DND-41 (cell line): ENCODE measurements around the gene DCAF5.

Experiments
- ATAC-seq: fragments of 200-7000 bp; cut with Tn5 transposase; 3 replicates; pipeline ENCODE4 v1.9.1; 2021; ENCODE audit warnings: low read depth; ENCODE audit not compliant: insufficient read depth
- DNase-seq: peaks from one replicate; pipeline ENCODE4 v3.0.0-alpha.2; 2020
- H2AFZ ChIP-seq: 2 replicates; pipeline ENCODE4 v1.6.0; 2012; ENCODE audit warnings: low read depth, low read length
- H3K27ac ChIP-seq: 2 replicates; pipeline ENCODE4 v1.5.1; 2012; ENCODE audit warnings: low read length, inconsistent platforms
- H3K27me3 ChIP-seq: fragments of 200-600 bp; sonication (generic); 2 replicates; pipeline ENCODE4 v1.6.0; 2012; ENCODE audit warnings: low read length, mild to moderate bottlenecking, inconsistent platforms; ENCODE audit not compliant: insufficient read depth, poor library complexity
- H3K36me3 ChIP-seq: 2 replicates; pipeline ENCODE4 v1.5.1; 2012; ENCODE audit warnings: low read length, inconsistent platforms; ENCODE audit not compliant: insufficient read depth
- H3K4me1 ChIP-seq: 2 replicates; pipeline ENCODE4 v1.5.1; 2012; ENCODE audit warnings: mild to moderate bottlenecking, low read length; ENCODE audit not compliant: insufficient read depth
- H3K4me2 ChIP-seq: 2 replicates; pipeline ENCODE4 v1.6.0; 2012; ENCODE audit warnings: mild to moderate bottlenecking, moderate library complexity, low read length, inconsistent platforms; ENCODE audit not compliant: insufficient read depth
- H3K4me3 ChIP-seq, 2 experiments: fragments of 200-600 bp in 1 of 2; shearing (Covaris generic) in 1 of 2; 2 replicates each; pipeline ENCODE4 v1.5.1; 2012 to 2016; ENCODE audit warnings: inconsistent platforms in 2 of 2, low read length in 2 of 2, mild to moderate bottlenecking in 2 of 2, low read depth in 1 of 2, moderate library complexity in 1 of 2
- H3K79me2 ChIP-seq: 2 replicates; pipeline ENCODE4 v1.6.0; 2012; ENCODE audit warnings: low read length, inconsistent platforms; ENCODE audit not compliant: insufficient read depth
- H3K9ac ChIP-seq: 2 replicates; pipeline ENCODE4 v1.6.0; 2012; ENCODE audit warnings: low read depth, mild to moderate bottlenecking, inconsistent platforms, low read length, moderate library complexity
- H3K9me3 ChIP-seq: 2 replicates; pipeline ENCODE4 v1.5.1; 2012; ENCODE audit warnings: low read length, moderate library complexity, mild to moderate bottlenecking, inconsistent platforms; ENCODE audit not compliant: insufficient read depth, severe bottlenecking
- H4K20me1 ChIP-seq: 2 replicates; pipeline ENCODE4 v1.6.0; 2012; ENCODE audit warnings: low read length; ENCODE audit not compliant: insufficient read depth
- EZH2 ChIP-seq: IDR thresholded peaks from 3 replicates; pipeline ENCODE4 v1.6.1; 2012; ENCODE audit warnings: borderline replicate concordance, low read depth, mild to moderate bottlenecking, moderate library complexity, low read length, inconsistent platforms; ENCODE audit not compliant: severe bottlenecking
- TF ChIP-seq, protein P1 (sequence below): IDR thresholded peaks from 2 replicates; pipeline ENCODE4 v1.5.1; 2012; ENCODE audit warnings: borderline replicate concordance, low read length, moderate library complexity, mild to moderate bottlenecking; ENCODE audit not compliant: poor library complexity, severe bottlenecking; ENCODE audit errors: extremely low read depth

The DCAF5 gene

DNA sequence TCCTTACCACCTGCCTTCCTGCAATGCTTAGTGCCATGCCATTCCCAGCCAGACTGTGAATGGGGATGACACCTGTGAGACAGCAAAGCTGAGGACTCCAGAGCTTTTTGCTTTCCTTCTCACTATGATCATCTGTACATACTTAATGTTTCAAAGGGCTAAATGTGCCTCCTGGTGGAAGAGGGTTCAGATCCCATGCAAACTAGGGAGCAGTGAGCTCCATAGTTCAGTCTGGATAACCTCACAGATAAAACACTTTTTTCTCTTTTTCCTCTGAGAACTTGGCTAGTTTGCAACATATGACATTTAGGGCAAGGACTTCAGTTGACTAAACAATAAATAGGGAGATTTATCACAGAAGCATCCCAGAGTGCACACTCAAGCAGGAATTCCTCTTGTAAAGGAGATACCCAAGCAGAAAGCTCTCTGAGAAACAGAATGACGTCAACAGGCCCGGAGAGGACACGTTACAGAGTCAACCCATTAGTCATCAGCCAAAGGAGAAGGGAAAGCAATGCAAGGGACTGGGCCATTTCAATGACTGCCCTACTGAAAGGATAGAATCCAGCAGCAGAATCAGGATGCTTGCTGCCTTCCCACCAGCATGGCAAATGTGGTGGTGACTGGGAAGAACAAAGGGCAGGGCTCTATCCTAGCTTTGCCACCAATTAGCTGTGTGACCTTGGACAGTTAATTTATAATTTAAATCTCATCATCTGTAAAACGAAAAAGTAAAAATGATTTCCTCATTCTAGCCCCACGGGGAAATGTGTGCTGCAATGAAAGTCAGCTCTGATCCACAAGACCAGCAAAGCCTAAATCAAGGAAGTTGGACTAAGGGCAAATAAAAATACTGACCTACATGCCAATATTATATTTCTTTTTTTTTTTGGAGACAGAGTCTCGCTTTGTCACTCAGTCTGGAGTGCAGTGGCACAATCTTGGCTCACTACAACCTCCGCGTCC, 93.0 kb downstream of the DCAF5 start:
- no peak for TF ChIP-seq EZH2
- TF ChIP-seq, protein P1, sequence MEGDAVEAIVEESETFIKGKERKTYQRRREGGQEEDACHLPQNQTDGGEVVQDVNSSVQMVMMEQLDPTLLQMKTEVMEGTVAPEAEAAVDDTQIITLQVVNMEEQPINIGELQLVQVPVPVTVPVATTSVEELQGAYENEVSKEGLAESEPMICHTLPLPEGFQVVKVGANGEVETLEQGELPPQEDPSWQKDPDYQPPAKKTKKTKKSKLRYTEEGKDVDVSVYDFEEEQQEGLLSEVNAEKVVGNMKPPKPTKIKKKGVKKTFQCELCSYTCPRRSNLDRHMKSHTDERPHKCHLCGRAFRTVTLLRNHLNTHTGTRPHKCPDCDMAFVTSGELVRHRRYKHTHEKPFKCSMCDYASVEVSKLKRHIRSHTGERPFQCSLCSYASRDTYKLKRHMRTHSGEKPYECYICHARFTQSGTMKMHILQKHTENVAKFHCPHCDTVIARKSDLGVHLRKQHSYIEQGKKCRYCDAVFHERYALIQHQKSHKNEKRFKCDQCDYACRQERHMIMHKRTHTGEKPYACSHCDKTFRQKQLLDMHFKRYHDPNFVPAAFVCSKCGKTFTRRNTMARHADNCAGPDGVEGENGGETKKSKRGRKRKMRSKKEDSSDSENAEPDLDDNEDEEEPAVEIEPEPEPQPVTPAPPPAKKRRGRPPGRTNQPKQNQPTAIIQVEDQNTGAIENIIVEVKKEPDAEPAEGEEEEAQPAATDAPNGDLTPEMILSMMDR: no peak
- Histone ChIP-seq H3K27me3 (no peaks in the 10 kb centered on the region), H3K9ac (no peak overlapping the region), H3K79me2 (no peaks in the 10 kb centered on the region), H3K9me3 (no peaks in the 10 kb centered on the region), H3K4me3 (no peak overlapping the region), H2AFZ (no peak overlapping the region), H3K4me1 (no peaks in the 10 kb centered on the region), H4K20me1 (no peaks in the 10 kb centered on the region), H3K36me3 (peaks cover 65% of the 10 kb centered on the region), H3K4me2 (no peak overlapping the region), H3K27ac (no peak overlapping the region)
- DNase-seq (no peak), ATAC-seq (no peak)

GRCh38 chr14:69055999-69056788, 96.7 kb downstream of the DCAF5 start:
- no peak overlapping the region for H3K27ac ChIP-seq
- no peak overlapping the region for H2AFZ ChIP-seq
- ATAC-seq (no peak), DNase-seq (no peak)
- H3K4me3 ChIP-seq: no peak overlapping the region
- H3K9me3 ChIP-seq: no peaks in the 10 kb centered on the region
- no peak overlapping the region for H3K9ac ChIP-seq
- H3K4me2 ChIP-seq: no peak overlapping the region
- no peaks in the 10 kb centered on the region for H4K20me1 ChIP-seq
- no peaks in the 10 kb centered on the region for H3K79me2 ChIP-seq
- TF ChIP-seq, protein P1: no peak
- no peak for TF ChIP-seq EZH2
- H3K36me3 ChIP-seq: peaks cover 75% of the 10 kb centered on the region
- no peaks in the 10 kb centered on the region for H3K4me1 ChIP-seq
- no peaks in the 10 kb centered on the region for H3K27me3 ChIP-seq

GRCh38 chr14:69055125-69055524, 97.8 kb downstream of the DCAF5 start:
- no peak overlapping the region for H3K9ac ChIP-seq
- ATAC-seq: no peak
- H3K9me3 ChIP-seq: no peaks in the 10 kb centered on the region
- H3K27me3 ChIP-seq: no peaks in the 10 kb centered on the region
- no peaks in the 10 kb centered on the region for H3K4me1 ChIP-seq
- no peak overlapping the region for H3K4me3 ChIP-seq
- H4K20me1 ChIP-seq: no peaks in the 10 kb centered on the region
- no peak for DNase-seq
- no peak overlapping the region for H3K4me2 ChIP-seq
- H3K36me3 ChIP-seq: peaks cover 66% of the 10 kb centered on the region
- no peaks in the 10 kb centered on the region for H3K79me2 ChIP-seq
- H2AFZ ChIP-seq: no peak overlapping the region
- no peak for TF ChIP-seq EZH2
- TF ChIP-seq, protein P1: no peak
- H3K27ac ChIP-seq: no peak overlapping the region
